Skeletal muscle tissue (tissue), 4 donors: ENCODE data around the gene MYO1H. TPM values are rescaled to one million over a fixed set of nuclear protein-coding genes. Genes with fewer than 3 reads are reported as not detected.
"Not testable (repeated sequence)": the region's sequence is repeated elsewhere in the genome, so short reads cannot be mapped to it uniquely, and the experiment has no call there.

ENCODE experiments used
- H3K27ac ChIP-seq: one replicate; pipeline ENCODE4 v1.7.0; 2013; ENCODE audit warnings: mild to moderate bottlenecking, low read depth, low read length, inconsistent platforms
- H3K27me3 ChIP-seq, 3 donors: one replicate each; pipeline ENCODE4 v1.7.0; 2013; ENCODE audit warnings: low read length in 3 of 3; ENCODE audit not compliant: control insufficient read depth in 3 of 3, insufficient read depth in 3 of 3
- H3K36me3 ChIP-seq, 3 donors: one replicate each; pipeline ENCODE4 v1.7.0; 2013; ENCODE audit warnings: low read length in 3 of 3; ENCODE audit not compliant: control insufficient read depth in 3 of 3, insufficient read depth in 3 of 3
- H3K4me1 ChIP-seq, 3 donors: one replicate each; pipeline ENCODE4 v1.7.0; 2013; ENCODE audit warnings: low read length in 3 of 3, mild to moderate bottlenecking in 3 of 3; ENCODE audit not compliant: control insufficient read depth in 3 of 3, insufficient read depth in 3 of 3
- H3K4me3 ChIP-seq, 3 donors: one replicate each; pipeline ENCODE4 v1.7.0; 2013; ENCODE audit warnings: low read length in 3 of 3
- H3K9ac ChIP-seq, 3 donors: one replicate each; pipeline ENCODE4 v1.7.0; 2013; ENCODE audit warnings: low read length in 3 of 3, mild to moderate bottlenecking in 3 of 3, moderate library complexity in 2 of 3, low read depth in 1 of 3
- H3K9me3 ChIP-seq, 3 donors: one replicate each; pipeline ENCODE4 v1.7.0; 2013; ENCODE audit warnings: low read length in 3 of 3; ENCODE audit not compliant: control insufficient read depth in 3 of 3
- total RNA-seq: library from RNA; depleted of rRNA; stranded (reverse); fragments of >200 nt; gene quantifications from one replicate; pipeline ENCODE4 v1.2.3, GENCODE V29; 2014
- donor health status: Osteomylitis.

The MYO1H gene
- total RNA-seq, 1 donor from 2014 or later = not detected

- H3K27me3 ChIP-seq = peaks cover 46 to 55% (median 52%) of the 10 kb centered on the region in 3 donors
- no peaks in the 10 kb centered on the region for H3K9me3 ChIP-seq
- H3K4me3 ChIP-seq = peak overlapping the region; percentile 60 to 65 (median 60)
- no peak overlapping the region for H3K27ac ChIP-seq
- H3K9ac ChIP-seq = peak overlapping the region in 1 of 3 donors; percentile 45
- H3K36me3 ChIP-seq = no peaks in the 10 kb centered on the region
- H3K4me1 ChIP-seq = peaks cover 4 to 9% (median 9%) of the 10 kb centered on the region in 3 donors
Observed at GRCh38 chr12:109309381-109310246, 38.1 kb upstream of the MYO1H start.

GRCh38 chr12:109310247-109311125 lies 37.2 kb upstream of the MYO1H start:
- H3K4me1 ChIP-seq = peaks cover 4 to 9% (median 9%) of the 10 kb centered on the region in 3 donors
- no peaks in the 10 kb centered on the region for H3K36me3 ChIP-seq
- H3K27ac ChIP-seq = no peak overlapping the region
- H3K9ac ChIP-seq = peak overlapping the region in 1 of 3 donors; percentile 45
- peaks cover 44 to 49% (median 46%) of the 10 kb centered on the region in 3 donors for H3K27me3 ChIP-seq
- no peaks in the 10 kb centered on the region for H3K9me3 ChIP-seq
- peak overlapping the region; percentile 60 to 65 (median 60) for H3K4me3 ChIP-seq

- H3K4me1 ChIP-seq, H3K4me3 ChIP-seq, H3K36me3 ChIP-seq, H3K9me3 ChIP-seq, H3K27ac ChIP-seq, H3K9ac ChIP-seq: not testable (repeated sequence)
- peaks cover 7 to 13% (median 9%) of the 10 kb centered on the region in 3 donors for H3K27me3 ChIP-seq
Observed at GRCh38 chr12:109321294-109321693, 26.4 kb upstream of the MYO1H start.

DNA sequence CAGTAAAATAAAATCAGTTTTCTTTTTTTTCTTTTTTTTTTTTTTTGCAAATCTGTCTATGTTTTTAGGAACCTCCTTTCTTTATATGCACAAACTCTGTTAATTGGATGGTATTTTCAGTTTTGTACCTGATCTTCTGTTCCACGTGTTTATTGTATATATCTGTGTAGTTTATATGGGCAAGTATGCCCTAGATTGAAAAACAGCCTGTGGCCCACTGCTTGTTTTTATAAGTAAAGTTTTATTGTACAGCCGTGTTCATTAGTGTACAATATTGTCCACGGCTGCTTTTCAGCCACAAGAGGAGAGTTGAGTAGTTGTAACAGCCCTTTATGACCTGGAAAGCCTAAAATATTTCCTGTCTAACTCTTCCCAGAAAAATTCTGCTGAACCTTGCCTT lies 18.7 kb upstream of the MYO1H start:
- Histone ChIP-seq H3K27me3 (peaks cover 0 to 7% (median 2%) of the 10 kb centered on the region in 3 donors), H3K9ac (no peak overlapping the region), H3K4me1 (no peaks in the 10 kb centered on the region), H3K27ac (no peak overlapping the region), H3K36me3 (no peaks in the 10 kb centered on the region), H3K4me3 (no peak overlapping the region), H3K9me3 (no peaks in the 10 kb centered on the region)

DNA sequence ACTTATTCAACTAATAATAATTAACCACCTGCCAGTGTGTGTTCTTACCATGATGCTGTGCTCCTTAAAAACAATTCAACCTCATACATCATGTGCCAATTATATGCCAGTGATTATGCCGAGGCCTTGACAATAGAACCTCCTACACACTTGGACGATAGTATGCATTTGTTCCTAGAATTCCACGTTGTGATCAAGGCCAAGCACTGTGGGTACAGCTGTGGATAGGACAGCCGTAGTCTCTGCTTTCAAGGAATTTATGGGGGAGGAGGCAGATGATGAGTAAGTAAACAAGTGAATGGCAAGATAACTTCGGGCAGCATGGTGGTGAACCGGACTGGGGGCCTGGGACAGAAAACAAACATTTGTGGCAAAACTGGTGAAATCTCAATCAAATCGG lies 18.0 kb upstream of the MYO1H start:
- Histone ChIP-seq H3K9ac (no peak overlapping the region), H3K36me3 (no peaks in the 10 kb centered on the region), H3K27me3 (peaks cover 0 to 7% (median 2%) of the 10 kb centered on the region in 3 donors), H3K4me1 (no peaks in the 10 kb centered on the region), H3K4me3 (no peak overlapping the region), H3K27ac (no peak overlapping the region), H3K9me3 (no peaks in the 10 kb centered on the region)

DNA sequence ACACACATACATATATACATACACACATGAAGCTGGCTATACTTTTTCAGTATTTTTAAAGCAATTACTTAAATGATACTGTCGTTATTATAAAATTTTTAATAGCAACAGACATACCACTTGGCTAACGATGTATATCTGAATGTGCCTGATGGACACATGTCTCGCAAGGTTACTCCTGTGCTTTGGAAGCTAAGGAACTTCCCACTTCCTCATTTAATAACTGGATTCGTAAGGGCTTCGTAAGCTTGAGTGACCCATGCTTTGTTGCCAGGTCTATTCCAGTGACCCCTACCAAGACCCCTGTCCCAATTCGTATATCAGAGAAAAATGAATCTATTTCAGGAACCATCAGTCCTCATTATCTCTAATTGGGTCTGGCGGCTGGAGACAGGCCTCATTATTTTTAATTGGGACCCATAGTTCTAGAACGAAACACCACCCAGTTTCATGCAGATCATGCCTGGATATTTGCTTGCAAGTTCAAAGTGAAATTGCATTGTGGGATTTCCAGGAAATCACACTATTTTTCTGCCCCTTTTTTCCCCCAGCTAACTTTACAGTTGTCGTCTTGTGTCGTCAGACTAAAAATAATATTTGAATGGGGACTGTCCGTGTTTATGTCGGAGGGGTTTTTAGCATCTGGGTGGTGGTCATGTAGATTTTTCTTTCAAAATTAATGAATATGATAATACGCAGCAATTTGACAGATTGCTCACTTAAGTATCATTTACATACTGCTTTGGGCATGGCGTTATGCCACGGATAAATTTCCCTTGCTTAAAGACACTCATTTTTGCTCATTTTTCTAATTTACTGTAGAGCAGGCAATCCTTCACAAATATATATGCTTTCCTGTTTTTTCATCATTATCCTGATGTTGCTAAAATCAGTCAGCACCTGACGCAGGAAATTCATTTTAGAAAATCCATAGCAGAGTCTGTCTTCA lies 17.1 kb upstream of the MYO1H start:
- Histone ChIP-seq H3K4me3 (no peak overlapping the region), H3K9ac (no peak overlapping the region), H3K27ac (no peak overlapping the region), H3K27me3 (peaks cover 0 to 7% (median 2%) of the 10 kb centered on the region in 3 donors), H3K36me3 (no peaks in the 10 kb centered on the region), H3K4me1 (no peaks in the 10 kb centered on the region), H3K9me3 (peaks cover 0 to 2% (median 0%) of the 10 kb centered on the region in 3 donors)

GRCh38 chr12:109331301-109331952 lies 16.3 kb upstream of the MYO1H start:
- Histone ChIP-seq H3K27me3 (peaks cover 0 to 7% (median 2%) of the 10 kb centered on the region in 3 donors), H3K9ac (no peak overlapping the region), H3K36me3 (no peaks in the 10 kb centered on the region), H3K9me3 (peaks cover 0 to 2% (median 0%) of the 10 kb centered on the region in 3 donors), H3K4me3 (no peak overlapping the region), H3K4me1 (no peaks in the 10 kb centered on the region), H3K27ac (no peak overlapping the region)

DNA sequence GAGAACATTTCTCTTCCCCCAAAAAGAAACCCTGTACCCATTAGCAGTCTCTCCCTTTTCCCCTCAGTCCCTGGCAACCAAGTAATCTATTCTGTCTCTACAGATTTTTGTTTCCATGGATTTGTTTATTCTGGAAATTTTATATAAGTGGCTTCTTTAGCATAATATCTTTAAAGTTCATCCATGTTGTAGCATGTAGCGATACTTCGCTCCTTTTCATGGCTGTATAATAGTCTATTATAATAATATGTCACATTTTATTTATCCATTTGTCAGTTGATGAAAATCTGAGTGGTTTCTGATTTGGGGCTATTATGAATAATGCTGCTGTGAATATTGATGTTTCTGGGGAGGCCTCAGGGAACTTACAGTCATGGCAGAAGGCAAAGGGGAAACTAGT lies 12.8 kb upstream of the MYO1H start:
- H3K9ac ChIP-seq = no peak overlapping the region
- no peaks in the 10 kb centered on the region for H3K36me3 ChIP-seq
- H3K4me3 ChIP-seq = no peak overlapping the region
- H3K9me3 ChIP-seq = peaks cover 0 to 2% (median 0%) of the 10 kb centered on the region in 3 donors
- H3K27ac ChIP-seq = no peak overlapping the region
- no peaks in the 10 kb centered on the region for H3K4me1 ChIP-seq
- H3K27me3 ChIP-seq = peaks cover 0 to 7% (median 2%) of the 10 kb centered on the region in 3 donors

DNA sequence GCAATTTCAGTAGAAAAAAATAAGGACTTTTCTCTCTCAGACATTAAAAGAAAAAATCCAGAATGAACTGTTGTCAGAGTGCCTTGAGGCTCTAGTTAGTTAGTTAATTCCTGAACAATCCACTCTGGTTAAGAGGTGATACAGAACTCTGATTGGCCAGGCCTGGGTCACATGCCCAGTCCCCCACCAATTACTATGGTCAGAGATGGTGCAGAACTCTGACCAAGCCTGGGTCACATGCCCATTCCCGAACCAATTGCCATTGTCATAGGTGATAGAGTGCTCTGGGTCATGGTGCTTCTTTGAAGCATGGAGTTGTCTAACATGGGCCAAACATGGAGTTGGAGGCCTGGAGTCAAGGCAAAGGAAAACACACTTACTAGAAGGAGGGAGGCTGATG lies 11.1 kb upstream of the MYO1H start:
- Histone ChIP-seq H3K4me1 (no peaks in the 10 kb centered on the region), H3K27me3 (peaks cover 0 to 7% (median under 1%) of the 10 kb centered on the region in 3 donors), H3K4me3 (no peak overlapping the region), H3K9me3 (peaks cover 0 to 2% (median 0%) of the 10 kb centered on the region in 3 donors), H3K9ac (no peak overlapping the region), H3K36me3 (no peaks in the 10 kb centered on the region), H3K27ac (no peak overlapping the region)
